Activated CD8-positive, alpha-beta memory T cell treated with anti-CD3 and anti-CD28 coated beads, Interleukin-2, amount 50 U/mL, for 1 hour (primary cell): ENCODE data around the gene CABCOCO1.
"Not testable (repeated sequence)": the region's sequence is repeated elsewhere in the genome, so short reads cannot be mapped to it uniquely, and the experiment has no call there.

Source experiments
- DNase-seq: peaks from one replicate; pipeline ENCODE4 v3.0.0-alpha.2; 2020; ENCODE audit errors: extremely low read depth

CABCOCO1 gene

DNA sequence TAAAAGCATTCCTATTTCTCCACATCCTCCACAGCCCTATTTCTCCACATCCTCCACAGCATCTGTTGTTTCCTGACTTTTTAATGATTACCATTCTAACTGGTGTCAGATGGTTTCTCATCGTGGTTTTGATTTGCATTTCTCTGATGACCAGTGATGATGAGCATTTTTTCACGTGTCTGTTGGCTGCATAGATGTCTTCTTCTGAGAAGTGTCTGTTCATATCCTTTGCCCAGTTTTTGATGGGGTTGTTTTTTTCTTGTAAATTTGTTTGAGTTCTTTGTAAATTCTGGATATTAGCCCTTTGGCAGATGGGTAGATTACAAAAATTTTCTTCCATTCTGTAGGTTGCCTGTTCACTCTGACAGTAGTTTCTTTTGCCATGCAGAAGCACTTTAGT is 49.4 kb downstream of the CABCOCO1 start:
- not testable (repeated sequence) for DNase-seq

DNA sequence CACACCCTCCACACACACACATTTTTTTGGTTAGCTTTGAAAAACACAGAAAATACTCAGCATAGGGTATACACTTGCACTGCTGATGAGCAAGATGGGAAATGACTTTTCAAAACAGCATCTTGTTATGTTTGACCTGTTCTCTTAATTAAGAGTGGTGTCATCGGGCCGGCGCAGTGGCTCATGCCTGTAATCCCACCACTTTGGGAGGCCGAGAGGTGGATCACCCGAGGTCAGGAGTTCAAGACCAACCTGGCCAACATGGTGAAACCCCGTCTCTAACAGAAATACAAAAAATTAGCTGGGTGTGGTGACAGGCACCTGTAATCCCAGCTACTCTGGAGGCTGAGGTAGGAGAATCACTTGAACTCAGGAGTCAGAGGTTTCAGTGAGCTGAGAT is 56.7 kb downstream of the CABCOCO1 start:
- DNase-seq = not testable (repeated sequence)

DNA sequence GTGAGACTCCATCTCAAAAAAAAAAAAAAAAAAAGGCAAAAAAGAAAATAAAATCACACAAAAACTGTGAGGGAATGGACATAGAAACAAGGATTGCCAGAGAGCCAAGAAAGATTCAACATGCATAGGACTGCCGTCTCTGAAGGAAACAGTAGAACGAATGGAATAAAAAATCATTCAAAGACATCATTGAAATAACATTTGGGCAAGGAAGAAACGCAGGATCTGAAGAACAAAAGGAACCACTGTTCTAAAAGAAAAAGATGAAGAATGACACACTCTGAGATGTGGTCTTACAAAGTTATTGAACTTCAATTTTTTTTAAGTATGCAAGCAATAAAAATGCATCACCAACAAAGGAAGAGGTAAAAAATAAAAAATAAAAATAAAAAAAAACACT is 57.2 kb downstream of the CABCOCO1 start:
- no peak for DNase-seq

DNA sequence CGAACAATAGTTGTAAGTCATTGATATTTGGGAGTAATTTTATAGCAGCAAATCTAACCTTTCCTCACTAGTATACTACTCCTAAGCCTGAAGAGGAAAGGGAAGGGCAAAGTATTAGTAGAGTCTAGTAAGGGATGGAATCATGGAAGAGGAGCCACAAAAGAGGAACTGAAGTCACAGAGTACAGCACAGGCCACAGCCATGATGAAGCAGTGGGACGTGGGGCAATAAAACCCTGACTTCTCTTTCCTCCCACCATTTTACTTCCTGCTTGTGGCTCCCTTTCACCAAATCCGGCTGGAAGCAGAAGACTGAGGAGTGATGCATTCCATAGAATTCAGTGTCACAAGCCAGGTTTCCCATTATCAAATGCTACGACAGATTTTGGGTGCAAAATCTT is 58.7 kb downstream of the CABCOCO1 start:
- DNase-seq = no peak

DNA sequence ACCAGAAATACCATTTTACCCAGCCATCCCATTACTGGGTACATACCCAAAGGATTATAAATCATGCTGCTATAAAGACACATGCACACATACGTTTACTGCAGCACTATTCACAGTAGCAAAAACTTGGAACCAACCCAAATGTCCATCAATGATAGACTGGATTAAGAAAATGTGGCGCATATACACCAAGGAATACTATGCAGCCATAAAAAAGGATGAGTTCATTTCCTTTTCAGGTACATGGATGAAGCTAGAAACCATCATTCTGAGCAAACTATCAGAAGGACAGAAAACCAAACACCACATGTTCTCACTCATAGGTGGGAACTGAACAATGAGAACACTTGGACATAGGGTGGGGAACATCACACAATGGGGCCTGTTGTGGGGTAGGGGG is 62.5 kb downstream of the CABCOCO1 start:
- not testable (repeated sequence) for DNase-seq

DNA sequence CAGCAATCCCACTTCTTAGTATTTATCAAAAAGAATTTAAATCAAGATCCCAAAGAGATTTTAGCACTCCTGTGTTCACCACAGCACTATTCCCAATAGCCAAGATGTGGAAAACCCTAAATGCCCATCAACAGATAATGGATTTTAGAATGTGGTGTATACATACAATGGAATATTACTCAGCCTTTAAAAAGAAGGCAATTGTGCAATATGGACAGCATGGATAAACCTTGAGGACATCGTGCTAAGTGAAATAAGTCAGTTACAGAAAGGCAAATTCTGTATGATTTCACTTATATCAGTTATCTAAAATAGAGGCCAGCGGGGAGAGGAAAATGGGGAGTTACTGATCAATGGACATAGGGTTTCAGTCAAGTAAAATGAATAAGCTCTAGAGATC is 66.9 kb downstream of the CABCOCO1 start:
- no peak for DNase-seq

DNA sequence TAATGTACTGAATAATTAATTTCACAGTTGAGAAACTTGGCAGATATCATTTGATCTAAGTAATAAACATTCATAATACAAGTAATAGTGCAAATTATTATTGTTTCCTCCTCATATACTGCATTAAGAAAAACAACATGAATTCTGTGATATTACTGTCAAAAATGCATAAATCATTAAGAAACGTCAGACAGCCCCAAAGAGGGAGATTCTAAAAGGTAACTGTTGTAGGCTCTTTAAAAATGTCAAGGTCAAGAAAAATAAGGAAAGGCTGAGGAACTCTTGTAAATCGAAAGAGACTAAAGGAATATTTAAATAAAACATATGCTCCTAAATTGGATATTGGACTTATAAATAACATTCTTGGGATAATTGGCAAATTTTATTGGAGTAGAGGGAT is 67.9 kb downstream of the CABCOCO1 start:
- no peak for DNase-seq

DNA sequence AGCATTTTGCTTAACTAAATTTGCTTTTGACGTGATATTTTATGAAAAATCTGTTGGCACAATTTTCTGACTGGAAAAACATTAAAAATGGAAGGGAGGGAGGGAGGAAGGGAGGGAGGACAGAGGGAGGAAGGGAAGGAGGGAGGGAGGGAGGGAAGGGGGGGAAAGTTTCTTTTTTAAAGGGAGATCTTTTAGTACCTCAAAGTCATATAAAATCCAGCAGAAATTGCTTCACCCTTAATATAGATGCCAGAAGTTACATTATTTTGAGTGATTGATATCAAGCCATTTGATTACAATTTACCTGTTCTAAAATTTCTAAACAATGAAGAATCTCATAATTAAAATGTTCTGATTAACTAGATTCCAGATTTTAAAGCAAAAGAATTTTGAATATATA is 68.9 kb downstream of the CABCOCO1 start:
- no peak for DNase-seq

DNA sequence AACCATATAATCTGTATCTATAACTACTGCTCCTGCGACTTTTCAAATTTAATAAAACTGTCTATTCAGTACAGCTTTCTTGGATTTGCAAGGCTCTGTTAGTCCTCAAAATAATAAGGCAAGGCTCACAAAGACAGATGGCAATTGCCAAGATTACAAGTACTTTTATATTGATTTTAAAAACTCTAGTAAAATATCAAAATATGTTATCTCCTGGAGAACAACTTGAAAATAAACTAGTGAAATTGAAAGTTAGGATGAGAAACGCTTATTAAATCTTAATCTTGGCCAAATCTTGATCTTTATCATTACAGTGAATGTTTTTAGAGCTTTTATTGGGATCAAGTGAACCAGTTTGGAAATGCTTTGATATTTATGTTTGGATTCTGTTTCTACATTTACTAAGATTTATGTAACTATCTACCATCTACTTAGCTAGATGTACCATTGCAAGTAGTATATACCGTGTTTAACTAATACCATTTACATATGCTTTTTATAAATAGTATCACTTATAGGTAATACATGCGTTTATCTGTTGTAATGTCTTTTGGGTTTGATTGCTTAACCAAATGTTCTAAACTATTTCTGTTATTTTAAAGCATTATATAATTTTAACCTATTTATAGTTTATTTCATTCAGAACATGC is 70.0 kb downstream of the CABCOCO1 start:
- DNase-seq = no peak

DNA sequence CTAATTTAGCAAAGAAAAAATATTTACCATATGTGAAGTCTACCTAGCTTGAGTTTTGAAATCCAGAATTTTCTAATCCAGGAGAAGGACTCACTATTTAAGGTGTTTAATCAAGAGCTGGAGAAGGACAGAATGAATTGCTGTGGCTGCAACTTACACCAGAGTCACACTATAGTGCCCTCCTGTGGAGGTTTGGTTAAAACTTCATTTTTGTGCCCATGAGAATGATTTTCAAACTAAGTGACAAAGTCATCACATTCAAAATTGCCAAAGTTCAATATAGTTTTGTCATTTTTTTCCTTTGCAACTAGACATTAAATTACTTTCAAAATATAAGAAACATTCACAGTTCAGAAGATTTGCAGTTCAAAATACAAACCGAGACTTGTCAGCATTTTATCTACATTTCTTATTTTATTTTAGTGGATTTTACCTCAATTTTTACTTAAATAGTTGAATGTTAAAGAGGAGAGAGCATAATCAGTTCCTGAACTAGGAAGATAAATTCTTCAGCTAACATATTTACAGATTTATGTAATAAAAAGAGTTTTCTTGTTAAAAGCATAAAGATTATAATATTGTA is 70.7 kb downstream of the CABCOCO1 start:
- DNase-seq = no peak

DNA sequence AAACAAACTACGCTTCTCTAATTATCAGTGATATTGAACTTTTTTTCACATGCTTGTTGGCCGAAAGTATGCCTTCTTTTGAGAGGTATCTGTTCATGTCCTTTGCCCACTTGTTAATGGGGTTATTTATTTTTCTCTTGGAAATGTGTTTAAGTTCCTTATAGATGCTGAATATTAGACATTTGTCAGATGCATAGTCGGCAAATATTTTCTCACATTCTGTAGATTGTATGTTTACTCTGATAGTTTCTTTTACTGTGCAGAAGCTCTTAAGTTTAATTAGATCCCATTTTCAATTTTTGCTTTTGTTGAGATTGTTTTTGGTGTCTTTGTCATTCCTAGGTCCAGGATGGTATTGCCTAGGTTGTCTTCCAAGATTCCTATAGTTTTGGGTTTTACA is 73.2 kb downstream of the CABCOCO1 start:
- DNase-seq = no peak

DNA sequence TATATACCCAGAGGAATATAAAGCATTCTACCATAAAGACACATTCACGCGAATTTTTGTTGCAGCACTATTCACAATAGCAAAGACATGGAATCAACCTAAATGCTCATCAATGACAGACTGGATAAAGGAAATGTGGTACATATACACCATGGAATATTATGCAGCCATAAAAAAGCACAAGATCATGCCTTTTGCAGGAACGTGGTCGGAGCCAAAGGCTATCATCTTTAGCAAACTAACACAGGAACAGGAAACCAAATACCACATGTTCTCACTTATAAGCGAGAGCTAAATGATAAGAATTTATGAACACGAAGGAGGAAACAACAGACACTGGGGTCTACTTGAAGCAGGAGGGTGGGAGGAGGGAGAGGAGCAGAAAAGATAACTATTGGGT is 74.7 kb downstream of the CABCOCO1 start:
- DNase-seq = not testable (repeated sequence)

DNA sequence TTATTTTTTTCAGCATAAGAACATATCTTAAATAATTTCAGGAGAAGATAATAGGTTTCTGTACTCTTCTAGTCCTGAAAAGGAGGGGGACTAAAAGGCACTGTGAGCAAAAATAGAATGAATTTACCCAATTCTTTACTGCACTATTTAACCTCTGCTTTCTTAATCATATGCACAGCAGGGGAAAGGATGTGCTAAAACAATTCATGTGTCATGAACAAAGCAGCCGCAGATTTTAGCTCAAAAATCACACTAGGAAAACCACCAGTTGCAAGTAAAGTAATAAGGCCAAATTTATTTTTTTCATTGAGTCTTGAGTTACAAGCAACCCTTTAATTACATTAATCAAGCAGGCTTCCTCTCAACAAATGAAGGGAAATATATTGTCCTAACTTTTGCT is 80.1 kb downstream of the CABCOCO1 start:
- no peak for DNase-seq

DNA sequence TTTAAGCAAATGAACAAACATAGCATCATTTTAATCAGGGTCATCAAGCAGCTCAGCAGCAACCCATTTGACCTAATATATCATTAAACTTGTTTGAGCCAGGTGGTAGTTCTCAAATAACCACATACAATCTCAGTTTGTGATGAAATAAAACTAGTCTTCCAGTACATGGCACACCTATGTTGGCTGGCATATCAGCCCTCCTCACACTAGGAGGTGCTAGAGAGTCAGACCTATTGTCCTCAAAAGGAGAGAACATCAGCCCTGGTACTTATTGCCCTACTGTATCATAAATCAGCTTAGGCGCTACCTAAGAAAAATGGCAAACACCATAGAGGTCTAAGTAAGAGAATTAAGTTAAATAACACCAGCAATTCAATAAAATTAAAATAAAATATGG is 81.7 kb downstream of the CABCOCO1 start:
- no peak for DNase-seq

DNA sequence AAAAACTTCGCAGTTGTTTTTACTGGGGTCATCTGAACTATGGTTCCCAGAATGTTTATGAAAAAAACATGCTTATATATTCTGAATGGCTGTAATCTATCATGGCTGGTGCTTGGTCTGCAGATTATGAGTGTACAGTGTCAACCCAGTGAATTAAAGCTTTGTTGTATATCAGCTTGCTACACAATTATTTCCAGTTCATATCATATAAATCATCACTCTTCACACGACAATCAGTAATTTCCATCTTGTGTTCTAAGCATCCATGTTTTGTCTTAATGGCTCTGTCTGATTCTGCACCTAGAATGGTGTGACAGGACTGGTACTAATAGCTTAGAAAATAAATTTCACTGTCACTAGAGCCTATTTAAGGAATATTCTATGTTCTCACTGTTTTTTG is 83.6 kb downstream of the CABCOCO1 start:
- DNase-seq = no peak

DNA sequence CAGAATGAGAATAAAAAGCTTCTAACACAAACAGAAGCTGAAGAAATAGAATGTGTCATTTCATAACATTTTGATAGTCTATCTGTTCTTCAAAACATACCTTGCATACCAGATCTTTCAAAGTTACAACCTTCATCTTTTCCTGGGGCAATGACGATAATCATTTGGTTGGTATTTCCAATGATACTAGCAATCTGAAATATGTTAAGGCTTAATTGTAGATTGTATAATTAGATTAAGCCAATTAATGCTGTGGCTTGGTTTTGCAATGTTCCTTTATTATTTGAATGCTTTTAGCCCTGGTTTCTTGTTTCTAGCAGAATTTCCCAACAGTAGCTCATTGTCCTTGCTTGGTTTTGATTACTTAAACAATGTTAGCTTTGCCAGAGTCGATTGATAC is 84.6 kb downstream of the CABCOCO1 start:
- no peak for DNase-seq

DNA sequence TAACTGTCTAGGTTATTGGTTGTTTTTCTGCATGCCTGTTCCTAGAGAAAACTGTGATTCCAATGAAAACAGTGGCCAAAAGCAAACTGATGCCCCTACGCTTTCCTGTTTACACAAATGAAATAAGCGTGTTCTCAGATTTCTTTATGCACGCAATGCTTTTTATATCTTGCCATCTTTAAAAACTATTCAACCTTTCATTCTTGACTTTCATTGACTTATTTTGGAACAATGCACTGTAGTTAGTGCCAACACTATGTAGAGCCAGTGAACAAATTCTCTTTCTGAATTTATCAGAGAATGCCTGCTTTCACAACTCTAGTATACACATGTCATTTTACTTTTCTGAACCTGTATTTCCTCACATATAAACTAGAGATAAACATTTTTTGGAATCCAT is 86.6 kb downstream of the CABCOCO1 start:
- DNase-seq = no peak

DNA sequence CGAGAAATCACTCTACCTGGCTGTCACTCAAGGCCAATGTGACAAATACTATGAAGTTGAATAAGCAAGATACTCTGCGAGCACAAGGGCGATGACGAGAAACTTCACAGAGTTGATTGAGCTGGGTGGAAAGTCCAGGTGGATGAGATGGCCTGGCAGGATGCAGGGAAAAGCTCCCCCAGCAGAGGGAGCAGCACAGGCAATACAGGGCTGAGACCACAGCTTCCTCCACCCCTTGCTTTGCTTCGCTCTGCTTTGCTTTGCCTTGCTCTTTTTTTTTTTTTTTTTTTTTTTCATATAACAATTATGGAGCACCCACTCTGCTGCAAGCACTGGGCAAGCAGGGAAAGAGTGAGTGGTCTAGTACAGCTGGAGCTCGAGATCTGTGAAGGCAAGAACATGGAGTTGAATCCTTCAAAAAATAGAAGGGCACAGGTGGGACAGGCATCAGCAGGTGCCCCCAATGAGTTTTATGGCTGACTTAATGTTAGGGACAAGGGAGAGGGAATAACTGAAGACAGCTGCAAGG is 88.3 kb downstream of the CABCOCO1 start:
- peak; percentile 11 for DNase-seq

DNA sequence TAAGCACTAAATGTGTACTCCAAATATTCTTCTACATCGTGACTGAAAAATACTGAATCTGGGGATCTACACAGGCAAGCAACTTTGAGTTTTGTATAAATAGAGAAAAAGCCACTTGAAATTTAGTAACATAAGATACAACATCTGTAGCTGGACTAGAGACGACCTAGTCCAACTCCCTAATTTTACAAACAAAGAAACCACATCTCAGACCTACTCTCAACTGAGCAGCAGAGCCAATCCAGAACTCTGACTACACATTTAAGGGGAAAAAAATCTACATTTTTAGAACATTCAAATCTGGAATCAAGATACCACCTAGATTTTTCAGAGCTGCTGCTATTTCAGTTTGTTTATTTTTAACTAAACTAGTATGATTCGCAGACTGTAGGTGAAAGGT is 88.9 kb downstream of the CABCOCO1 start:
- DNase-seq = no peak

DNA sequence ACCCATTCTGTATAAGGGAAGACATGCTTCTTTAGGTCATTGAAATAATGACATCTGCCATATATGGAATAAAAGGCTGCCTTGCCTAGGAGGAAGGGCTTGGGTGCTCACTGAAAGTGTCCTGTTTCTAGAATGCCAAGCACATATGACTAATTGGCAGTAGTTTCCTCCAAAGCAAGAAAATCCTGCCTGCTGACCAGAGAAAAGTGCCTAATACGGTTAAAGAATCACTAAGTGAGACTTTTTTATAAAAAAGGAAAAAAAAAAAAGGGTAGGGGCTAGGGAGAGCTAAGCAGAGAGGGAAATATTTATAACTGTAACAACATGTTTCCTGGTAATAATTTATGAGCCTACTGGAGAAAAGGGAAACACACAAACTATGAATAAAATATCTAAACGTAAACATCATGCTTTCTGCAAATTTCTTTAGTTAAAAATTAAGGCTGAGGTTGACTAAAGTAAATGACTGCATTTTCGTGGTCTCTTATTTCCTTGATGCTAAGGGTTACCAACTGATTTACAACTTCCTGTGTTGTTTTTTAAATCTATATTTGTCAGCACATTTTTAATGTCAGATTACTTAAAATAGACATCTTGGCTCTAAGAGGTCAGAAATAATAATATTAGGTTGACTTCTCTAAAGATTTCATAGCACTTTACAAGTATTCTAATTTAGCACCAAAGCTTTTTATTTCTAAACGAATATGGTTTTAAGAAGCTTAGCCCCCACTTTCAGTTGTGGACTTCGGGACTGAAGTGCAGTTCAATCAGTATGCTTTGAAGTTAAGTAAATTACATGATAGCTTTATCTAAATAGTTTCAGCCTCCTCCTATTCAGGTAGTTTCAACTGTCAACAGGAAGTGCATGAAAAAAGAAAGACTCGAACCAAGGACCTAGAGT is 89.6 kb downstream of the CABCOCO1 start:
- DNase-seq = no peak

DNA sequence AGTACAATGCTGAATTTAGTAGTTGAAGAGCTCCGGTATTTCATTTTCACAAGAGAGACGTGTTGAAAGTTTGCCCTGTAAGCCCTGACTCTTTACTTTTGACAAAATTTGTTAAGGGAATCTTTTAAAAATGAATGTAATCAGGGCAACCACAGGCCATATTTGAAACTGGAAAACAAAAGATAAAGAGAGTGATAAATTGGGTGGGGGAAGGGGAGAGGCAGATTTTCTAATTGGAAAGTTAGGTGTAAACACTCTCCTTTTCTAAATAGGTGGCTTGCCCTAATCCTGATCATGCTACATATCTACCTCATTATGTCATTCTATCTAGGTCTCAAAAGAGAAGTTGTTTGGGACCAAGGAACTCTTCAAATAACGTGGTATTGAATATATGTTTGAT is 90.7 kb downstream of the CABCOCO1 start:
- no peak for DNase-seq
